ENCODE results near the gene CYP39A1. TPM values are rescaled to one million over a fixed set of nuclear protein-coding genes. Genes with fewer than 3 reads are reported as not detected.

Gene CYP39A1
- total and polyA plus RNA-seq, 10 of the 15 experiments (the other 5 are each of a cell fraction or from before 2014, with no cell fraction given): not detected

DNA sequence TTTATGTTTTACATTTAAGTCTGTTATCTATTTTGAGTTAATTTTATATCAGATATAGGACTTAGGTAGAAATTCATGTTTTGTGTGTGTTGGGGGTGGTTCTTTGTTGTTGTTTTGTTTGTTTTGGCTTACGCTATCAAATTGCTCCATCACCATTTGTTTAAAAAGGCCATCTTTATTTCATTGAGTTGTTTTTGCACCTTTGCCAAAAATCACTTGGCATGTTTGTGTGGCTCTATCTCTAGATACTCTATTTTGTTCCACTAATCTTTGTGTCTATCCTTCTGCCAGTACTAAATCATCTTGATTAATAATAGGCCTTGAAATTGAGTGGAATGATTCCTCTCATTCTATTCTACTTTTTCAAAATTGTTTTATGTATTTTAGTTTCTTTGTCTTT, 7.4 kb downstream of the CYP39A1 start:
- TF ChIP-seq FOXM1 (IDR thresholded peaks at IDR 0.05; ENCODE audit: low read depth, low read length) (no peak), MEF2B (IDR thresholded peaks at IDR 0.05; ENCODE audit: partially characterized antibody, poor library complexity, severe bottlenecking) (no peak), SREBF2 (IDR thresholded peaks at IDR 0.05; ENCODE audit: low read length) (no peak)
- TF ChIP-seq, protein P1, sequence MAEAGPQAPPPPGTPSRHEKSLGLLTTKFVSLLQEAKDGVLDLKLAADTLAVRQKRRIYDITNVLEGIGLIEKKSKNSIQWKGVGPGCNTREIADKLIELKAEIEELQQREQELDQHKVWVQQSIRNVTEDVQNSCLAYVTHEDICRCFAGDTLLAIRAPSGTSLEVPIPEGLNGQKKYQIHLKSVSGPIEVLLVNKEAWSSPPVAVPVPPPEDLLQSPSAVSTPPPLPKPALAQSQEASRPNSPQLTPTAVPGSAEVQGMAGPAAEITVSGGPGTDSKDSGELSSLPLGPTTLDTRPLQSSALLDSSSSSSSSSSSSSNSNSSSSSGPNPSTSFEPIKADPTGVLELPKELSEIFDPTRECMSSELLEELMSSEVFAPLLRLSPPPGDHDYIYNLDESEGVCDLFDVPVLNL (IDR thresholded peaks at IDR 0.05; ENCODE audit: low read depth, low read length): no peak
- TF ChIP-seq, protein P2, sequence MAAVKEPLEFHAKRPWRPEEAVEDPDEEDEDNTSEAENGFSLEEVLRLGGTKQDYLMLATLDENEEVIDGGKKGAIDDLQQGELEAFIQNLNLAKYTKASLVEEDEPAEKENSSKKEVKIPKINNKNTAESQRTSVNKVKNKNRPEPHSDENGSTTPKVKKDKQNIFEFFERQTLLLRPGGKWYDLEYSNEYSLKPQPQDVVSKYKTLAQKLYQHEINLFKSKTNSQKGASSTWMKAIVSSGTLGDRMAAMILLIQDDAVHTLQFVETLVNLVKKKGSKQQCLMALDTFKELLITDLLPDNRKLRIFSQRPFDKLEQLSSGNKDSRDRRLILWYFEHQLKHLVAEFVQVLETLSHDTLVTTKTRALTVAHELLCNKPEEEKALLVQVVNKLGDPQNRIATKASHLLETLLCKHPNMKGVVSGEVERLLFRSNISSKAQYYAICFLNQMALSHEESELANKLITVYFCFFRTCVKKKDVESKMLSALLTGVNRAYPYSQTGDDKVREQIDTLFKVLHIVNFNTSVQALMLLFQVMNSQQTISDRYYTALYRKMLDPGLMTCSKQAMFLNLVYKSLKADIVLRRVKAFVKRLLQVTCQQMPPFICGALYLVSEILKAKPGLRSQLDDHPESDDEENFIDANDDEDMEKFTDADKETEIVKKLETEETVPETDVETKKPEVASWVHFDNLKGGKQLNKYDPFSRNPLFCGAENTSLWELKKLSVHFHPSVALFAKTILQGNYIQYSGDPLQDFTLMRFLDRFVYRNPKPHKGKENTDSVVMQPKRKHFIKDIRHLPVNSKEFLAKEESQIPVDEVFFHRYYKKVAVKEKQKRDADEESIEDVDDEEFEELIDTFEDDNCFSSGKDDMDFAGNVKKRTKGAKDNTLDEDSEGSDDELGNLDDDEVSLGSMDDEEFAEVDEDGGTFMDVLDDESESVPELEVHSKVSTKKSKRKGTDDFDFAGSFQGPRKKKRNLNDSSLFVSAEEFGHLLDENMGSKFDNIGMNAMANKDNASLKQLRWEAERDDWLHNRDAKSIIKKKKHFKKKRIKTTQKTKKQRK (IDR thresholded peaks at IDR 0.05; ENCODE audit: low read depth, low read length): no peak
- ATAC-seq (no peak), FAIRE-seq (no peak), DNase-seq (ENCODE audit: low read depth, low spot score) (no peak)
- in situ Hi-C loops (cut with MboI): loop anchor here (25.0 kb wide), 1 partner anchor 558 kb away; no protein-coding TSS in a partner anchor
- Histone ChIP-seq H3K36me3 (ENCODE audit: control insufficient read depth in 2 of 2, insufficient read depth in 2 of 2, low read length in 1 of 2) (no peaks in the 10 kb centered on the region), H3K27ac (ENCODE audit: control insufficient read depth, insufficient read depth) (no peak overlapping the region), H3K4me1 (ENCODE audit: control insufficient read depth, insufficient read depth, low read length) (no peaks in the 10 kb centered on the region), H3K27me3 (replicated peaks in 1 of 2; ENCODE audit: control insufficient read depth in 2 of 2, insufficient read depth in 2 of 2, low read length in 1 of 2) (no peaks in the 10 kb centered on the region), H3K4me3 (no peak overlapping the region), H3K79me2 (ENCODE audit: control insufficient read depth, insufficient read depth, low read length) (no peaks in the 10 kb centered on the region), H3K9me3 (replicated peaks; ENCODE audit: control insufficient read depth, insufficient read depth, low read length) (no peaks in the 10 kb centered on the region), H3K9ac (ENCODE audit: control insufficient read depth, insufficient read depth, low read length) (no peak overlapping the region), H2AFZ (ENCODE audit: control insufficient read depth, low read depth, low read length) (no peak overlapping the region), H4K20me1 (ENCODE audit: control insufficient read depth, insufficient read depth) (no peaks in the 10 kb centered on the region), H3K4me2 (ENCODE audit: control insufficient read depth, insufficient read depth) (no peak overlapping the region)
- ChIA-PET RAD21 (ENCODE audit: unreplicated experiment) (no interaction called here), CTCF (no interaction called here), POLR2A (no interaction called here), SMC1A (ENCODE audit: uncharacterized antibody, unreplicated experiment) (no interaction called here)
- intact Hi-C loops (cut with micrococcal nuclease; ENCODE audit: unreplicated experiment): no loop called here
- BruUV-seq (replicated peaks): no TSS peak
- WGBS (ENCODE audit: insufficient coverage, insufficient replicate concordance, low lambda C conversion rate, missing lambda C conversion rate): 100% methylated on average over 1 of the region's 1 CpG

Data from GM12878 (cell line).